ENCODE measurements around the gene PPP1R36. TPM values are rescaled to one million over a fixed set of nuclear protein-coding genes. Genes with fewer than 3 reads are reported as not detected.

PPP1R36 gene
- total RNA-seq, 4 donors from 2014 or later = 0.70 to 1.2 TPM; not detected in 2

DNA sequence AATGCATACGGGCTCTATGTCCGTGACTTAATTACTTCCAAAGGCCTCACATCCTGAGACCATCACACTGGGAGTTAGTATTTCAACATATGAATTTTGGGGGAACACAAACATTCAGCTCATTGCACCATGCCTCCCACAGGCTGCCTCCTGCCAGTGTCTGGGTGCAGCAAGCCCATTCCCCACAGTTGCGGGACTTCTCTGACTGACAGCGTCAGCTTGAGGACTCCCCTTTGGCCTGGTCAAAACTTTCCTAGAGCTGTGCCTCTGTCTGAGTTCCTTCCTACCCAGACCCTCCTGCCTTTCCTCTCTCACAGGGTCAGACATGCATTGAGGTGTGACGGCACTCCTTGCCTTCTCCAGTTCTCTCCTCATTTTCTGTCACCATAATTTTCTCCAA, 27.4 kb downstream of the PPP1R36 start:
- no peaks in the 10 kb centered on the region for H3K36me3 ChIP-seq
- no peak overlapping the region for H3K4me3 ChIP-seq
- no peak for TF ChIP-seq POLR2A (IDR thresholded peaks at IDR 0.05)
- TF ChIP-seq, protein P1, sequence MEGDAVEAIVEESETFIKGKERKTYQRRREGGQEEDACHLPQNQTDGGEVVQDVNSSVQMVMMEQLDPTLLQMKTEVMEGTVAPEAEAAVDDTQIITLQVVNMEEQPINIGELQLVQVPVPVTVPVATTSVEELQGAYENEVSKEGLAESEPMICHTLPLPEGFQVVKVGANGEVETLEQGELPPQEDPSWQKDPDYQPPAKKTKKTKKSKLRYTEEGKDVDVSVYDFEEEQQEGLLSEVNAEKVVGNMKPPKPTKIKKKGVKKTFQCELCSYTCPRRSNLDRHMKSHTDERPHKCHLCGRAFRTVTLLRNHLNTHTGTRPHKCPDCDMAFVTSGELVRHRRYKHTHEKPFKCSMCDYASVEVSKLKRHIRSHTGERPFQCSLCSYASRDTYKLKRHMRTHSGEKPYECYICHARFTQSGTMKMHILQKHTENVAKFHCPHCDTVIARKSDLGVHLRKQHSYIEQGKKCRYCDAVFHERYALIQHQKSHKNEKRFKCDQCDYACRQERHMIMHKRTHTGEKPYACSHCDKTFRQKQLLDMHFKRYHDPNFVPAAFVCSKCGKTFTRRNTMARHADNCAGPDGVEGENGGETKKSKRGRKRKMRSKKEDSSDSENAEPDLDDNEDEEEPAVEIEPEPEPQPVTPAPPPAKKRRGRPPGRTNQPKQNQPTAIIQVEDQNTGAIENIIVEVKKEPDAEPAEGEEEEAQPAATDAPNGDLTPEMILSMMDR (IDR thresholded peaks at IDR 0.05) = no peak
- H3K27ac ChIP-seq = no peak overlapping the region
- no peaks in the 10 kb centered on the region for H3K27me3 ChIP-seq
- no peak for DNase-seq
- H3K9me3 ChIP-seq = no peaks in the 10 kb centered on the region
- H3K4me1 ChIP-seq = no peaks in the 10 kb centered on the region
- intact Hi-C loops (cut with DNase I; ENCODE audit: low total_unique reads) = no loop called here

DNA sequence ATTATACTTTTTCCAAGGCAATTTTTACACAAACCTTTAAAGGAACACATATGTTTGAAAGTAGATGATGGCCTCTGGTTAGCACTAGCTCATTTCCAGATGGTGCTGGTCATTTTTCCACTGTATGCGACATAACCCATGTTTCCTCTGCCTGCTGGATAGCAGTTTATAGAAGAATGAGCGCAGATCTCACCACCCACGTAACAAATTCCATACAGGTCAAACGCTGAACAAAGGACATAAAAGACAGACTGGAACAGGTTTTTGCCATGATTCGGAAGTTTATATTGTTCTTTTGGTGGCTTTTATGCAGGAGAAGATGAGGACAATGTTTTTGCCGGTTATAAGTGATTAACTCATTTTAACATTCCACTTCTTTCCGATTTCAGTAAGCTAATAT, 30.7 kb downstream of the PPP1R36 start:
- Histone ChIP-seq H3K4me1 (no peaks in the 10 kb centered on the region), H3K27me3 (no peaks in the 10 kb centered on the region), H3K27ac (no peak overlapping the region), H3K4me3 (no peak overlapping the region), H3K9me3 (no peaks in the 10 kb centered on the region), H3K36me3 (no peaks in the 10 kb centered on the region)
- TF ChIP-seq, protein P1 (IDR thresholded peaks at IDR 0.05) = no peak
- TF ChIP-seq POLR2A (IDR thresholded peaks at IDR 0.05) = no peak
- DNase-seq = no peak
- intact Hi-C loops (cut with DNase I; ENCODE audit: low total_unique reads) = no loop called here

DNA sequence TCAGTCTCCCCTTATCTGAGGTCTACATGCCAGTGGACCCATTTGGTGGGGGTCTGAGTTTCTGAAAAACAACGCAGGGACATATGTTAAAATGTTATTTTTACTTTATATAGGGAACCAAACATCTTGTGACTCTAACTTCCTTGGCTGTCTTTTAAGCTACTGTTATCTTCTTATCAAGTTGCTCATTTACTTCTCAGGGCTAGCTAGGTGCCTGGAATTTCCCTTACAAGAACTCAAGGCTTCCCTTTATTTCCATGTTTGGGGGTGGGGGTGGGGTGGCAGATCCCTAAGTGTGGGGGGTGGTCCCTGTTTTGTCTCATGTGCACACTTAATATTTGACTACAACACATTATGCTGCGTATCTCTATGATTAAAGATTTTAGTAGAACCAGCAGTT, 31.6 kb downstream of the PPP1R36 start:
- no peaks in the 10 kb centered on the region for H3K36me3 ChIP-seq
- intact Hi-C loops (cut with DNase I; ENCODE audit: low total_unique reads) = no loop called here
- no peak for TF ChIP-seq POLR2A (IDR thresholded peaks at IDR 0.05)
- TF ChIP-seq, protein P1 (IDR thresholded peaks at IDR 0.05) = no peak
- H3K9me3 ChIP-seq = no peaks in the 10 kb centered on the region
- DNase-seq = no peak
- no peak overlapping the region for H3K4me3 ChIP-seq
- no peaks in the 10 kb centered on the region for H3K4me1 ChIP-seq
- no peaks in the 10 kb centered on the region for H3K27me3 ChIP-seq
- no peak overlapping the region for H3K27ac ChIP-seq

DNA sequence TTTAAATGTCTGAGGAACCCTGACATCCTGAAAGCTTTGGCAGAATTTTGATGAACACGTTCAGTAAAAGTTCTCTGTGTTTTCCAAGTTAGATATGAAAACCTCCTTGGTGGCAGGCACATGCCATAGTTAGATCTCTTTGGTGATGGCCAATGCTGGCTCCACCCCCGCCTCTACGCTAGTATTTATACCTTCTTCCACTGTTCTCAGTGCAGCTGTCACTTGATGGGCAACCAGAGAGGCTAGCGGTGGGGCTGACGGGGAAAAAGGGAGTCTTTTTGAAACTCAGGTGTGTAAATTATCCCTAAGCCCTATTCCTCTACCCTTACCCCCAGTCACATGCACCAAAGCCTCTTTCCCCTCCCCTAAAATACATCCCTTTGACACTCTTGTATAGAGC, 32.1 kb downstream of the PPP1R36 start:
- TF ChIP-seq, protein P1 (IDR thresholded peaks at IDR 0.05) = no peak
- TF ChIP-seq POLR2A (IDR thresholded peaks at IDR 0.05) = no peak
- intact Hi-C loops (cut with DNase I; ENCODE audit: low total_unique reads) = no loop called here
- DNase-seq = no peak
- Histone ChIP-seq H3K27ac (no peak overlapping the region), H3K36me3 (no peaks in the 10 kb centered on the region), H3K4me1 (no peaks in the 10 kb centered on the region), H3K4me3 (no peak overlapping the region), H3K9me3 (no peaks in the 10 kb centered on the region), H3K27me3 (no peaks in the 10 kb centered on the region)

DNA sequence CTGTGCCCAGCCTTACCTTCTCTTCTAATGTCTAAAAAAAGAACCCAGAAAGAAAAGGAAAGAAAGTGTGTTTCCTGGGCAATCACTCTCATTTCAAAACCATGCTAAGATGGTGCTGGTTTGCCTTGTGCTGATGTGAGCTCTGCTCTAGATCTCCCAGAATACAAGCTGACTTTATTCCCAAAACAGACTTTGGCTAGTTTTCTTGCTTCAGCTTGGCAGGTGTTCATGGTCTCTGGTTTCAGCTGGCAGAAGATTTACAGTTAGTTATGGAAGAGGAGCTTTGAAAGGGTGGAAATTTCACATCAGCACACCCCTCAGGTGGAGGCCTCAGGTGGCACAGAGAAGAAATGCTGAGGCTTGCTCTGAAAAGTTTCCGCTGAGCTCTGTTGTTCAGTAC, 34.4 kb downstream of the PPP1R36 start:
- intact Hi-C loops (cut with DNase I; ENCODE audit: low total_unique reads) = no loop called here
- TF ChIP-seq, protein P1 (IDR thresholded peaks at IDR 0.05) = no peak
- no peak for TF ChIP-seq POLR2A (IDR thresholded peaks at IDR 0.05)
- Histone ChIP-seq H3K4me1 (no peaks in the 10 kb centered on the region), H3K9me3 (no peaks in the 10 kb centered on the region), H3K36me3 (no peaks in the 10 kb centered on the region), H3K27me3 (no peaks in the 10 kb centered on the region), H3K27ac (no peak overlapping the region), H3K4me3 (no peak overlapping the region)
- DNase-seq = no peak
